Measurements from ENCODE around the gene LRRC61. TPM values are rescaled to one million over a fixed set of nuclear protein-coding genes. Genes with fewer than 3 reads are reported as not detected.
A peak's percentile ranks its signal among the peaks of the same experiment; 100 is the strongest.

Gene LRRC61
- total and polyA plus RNA-seq, 2 of the 13 experiments (the other 11 are each of a cell fraction or from before 2014, with no cell fraction given), result 33.0 to 34.8 TPM

DNA sequence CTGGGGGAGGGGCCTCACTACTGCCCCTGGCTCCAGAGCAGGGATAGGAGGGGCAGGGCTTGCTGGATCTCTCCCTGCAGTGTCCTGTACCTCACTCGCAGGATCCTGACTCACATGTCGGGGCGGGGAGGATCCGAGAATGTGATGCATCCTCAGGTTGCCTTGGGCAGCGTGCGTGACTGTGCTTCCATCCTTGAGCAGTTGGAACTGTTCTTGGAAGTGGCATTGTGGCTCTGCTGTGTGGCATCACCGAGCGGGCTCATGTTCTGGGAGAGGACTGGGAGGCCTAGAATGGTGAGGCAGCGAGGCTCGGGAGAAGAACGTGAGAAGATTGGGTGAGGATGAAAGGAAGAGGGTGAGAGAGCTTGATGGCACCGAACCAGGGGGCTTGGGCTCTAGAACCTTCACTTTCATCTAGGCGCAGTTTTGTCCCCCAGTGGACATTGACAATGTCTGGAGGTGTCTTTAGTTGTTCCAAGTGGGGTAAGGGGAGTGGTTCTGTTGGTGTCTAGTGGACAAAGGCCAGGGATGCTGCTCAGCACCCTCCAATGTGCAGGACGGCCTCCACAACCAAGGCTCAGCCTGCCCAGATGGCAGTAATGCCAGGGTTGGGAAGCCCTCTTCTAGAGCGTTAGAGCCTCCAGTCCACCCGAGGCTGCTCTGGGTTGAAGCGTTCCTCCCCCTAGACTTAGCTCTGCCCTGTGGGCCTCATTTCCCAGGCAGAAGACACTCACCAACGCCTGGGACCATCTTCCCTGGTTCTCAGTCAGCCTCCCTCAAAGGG is 9.9 kb downstream of the LRRC61 start:
- ATAC-seq (no peak), FAIRE-seq (no peak), DNase-seq (ENCODE audit: low spot score) (no peak)
- 0 out of 2 replicates have a peak, but pooled peaks cover 2% of the 10 kb centered on the region for H4K20me1 ChIP-seq (ENCODE audit: insufficient read depth, low read length)
- no peak overlapping the region for H3K4me3 ChIP-seq (replicated peaks in 1 of 3; ENCODE audit: insufficient read depth in 1 of 3, low read depth in 2 of 3, low read length in 3 of 3)
- POLR2A ChIA-PET, result no interaction called here
- H3K79me2 ChIP-seq (ENCODE audit: insufficient read depth, low read length), result no peaks in the 10 kb centered on the region
- H2AFZ ChIP-seq (ENCODE audit: low read length), result no peak overlapping the region
- H3K36me3 ChIP-seq (replicated peaks in 1 of 2; ENCODE audit: control insufficient read depth in 1 of 2, insufficient read depth in 2 of 2, low read length in 2 of 2), result peaks cover 21 to 48% of the 10 kb centered on the region in 2 experiments
- WGBS (ENCODE audit: low lambda C conversion rate), result over 99% methylated on average over 14 of the region's 18 CpGs
- CTCF ChIA-PET (ENCODE audit: low intra/inter-chr PET ratio, low total read pairs), result no interaction called here
- H3K27me3 ChIP-seq (ENCODE audit: control insufficient read depth in 1 of 2, insufficient read depth in 2 of 2, low read length in 2 of 2), result no peaks in the 10 kb centered on the region
- H3K4me2 ChIP-seq (ENCODE audit: low read depth, low read length), result no peak overlapping the region
- no peaks in the 10 kb centered on the region for H3K9me3 ChIP-seq (ENCODE audit: low read length)
- no peaks in the 10 kb centered on the region for H3K4me1 ChIP-seq (ENCODE audit: insufficient read depth, low read length)
- no TSS peak for BruUV-seq (replicated peaks)
- in situ Hi-C loops (cut with HindIII; ENCODE audit: extremely low pct_ligation_motif_present, low pct_unique_long_range_greater_than_20kb) (no loop called here), intact Hi-C loops (cut with micrococcal nuclease; ENCODE audit: unreplicated experiment) (no loop called here)
- no peak overlapping the region for H3K27ac ChIP-seq (ENCODE audit: extremely low read length, insufficient read depth, low read length)
- no peak overlapping the region for H3K9ac ChIP-seq (ENCODE audit: insufficient read depth, low read depth, low read length)
- TF ChIP-seq ARNTL (CRISPR knock-in tag; IDR thresholded peaks at IDR 0.05), result no peak
- TF ChIP-seq AGO2 (optimal IDR thresholded peaks at IDR 0.05; ENCODE audit: low read depth, low read length), result peak; percentile 33
- TF ChIP-seq AHDC1 (CRISPR knock-in tag; IDR thresholded peaks at IDR 0.05; ENCODE audit: borderline replicate concordance), result no peak
- no peak for TF ChIP-seq TFAP4 (IDR thresholded peaks at IDR 0.05; ENCODE audit: borderline replicate concordance, low read depth)
- no peak for TF ChIP-seq ZNF20 (CRISPR knock-in tag; IDR thresholded peaks at IDR 0.05)
- TF ChIP-seq ZNF749 (CRISPR knock-in tag; IDR thresholded peaks at IDR 0.05; ENCODE audit: borderline replicate concordance), result no peak
- no peak for TF ChIP-seq POLR2AphosphoS5 (IDR thresholded peaks at IDR 0.05; ENCODE audit: low read depth, low read length)
- TF ChIP-seq SRSF9 (IDR thresholded peaks at IDR 0.05; ENCODE audit: borderline replicate concordance, insufficient read depth, low read depth, low read length, poor library complexity, severe bottlenecking), result no peak
- TF ChIP-seq ZBTB2 (CRISPR knock-in tag; IDR thresholded peaks at IDR 0.05; ENCODE audit: low read depth), result no peak
- no peak for TF ChIP-seq MXI1 (IDR thresholded peaks at IDR 0.05; ENCODE audit: borderline replicate concordance, low read depth, low read length)
- TF ChIP-seq RBM22 (optimal IDR thresholded peaks at IDR 0.05; ENCODE audit: low read length), result peak; percentile 35
- no peak for TF ChIP-seq SMARCC2 (IDR thresholded peaks at IDR 0.05)
- TF ChIP-seq ZNF317 (CRISPR knock-in tag; IDR thresholded peaks at IDR 0.05), result no peak

Measured in HepG2 (cell line).